GM19240 (cell line): ENCODE data around the gene TSPYL6.
"Not testable (repeated sequence)": the region's sequence is repeated elsewhere in the genome, so short reads cannot be mapped to it uniquely, and the experiment has no call there.

ENCODE experiments used
- DNase-seq: peaks from one replicate; pipeline ENCODE4 v3.0.0; 2011; ENCODE audit warnings: low spot score; ENCODE audit not compliant: insufficient read length

TSPYL6 gene

GRCh38 chr2:54256091-54256694 is at the start of gene TSPYL6:
TSPYL6 (minus strand) TSS chr2:54256229; CDS start chr2:54256151, 78 bp downstream.
- no peak for DNase-seq

GRCh38 chr2:54303631-54304030 is 47.6 kb upstream of the TSPYL6 start:
- DNase-seq, result no peak

- no peak for DNase-seq
These were observed 42.5 kb upstream of the TSPYL6 start for GRCh38 chr2:54298514-54298913.

GRCh38 chr2:54295911-54296310 is 39.9 kb upstream of the TSPYL6 start:
- no peak for DNase-seq

GRCh38 chr2:54294665-54295064 is 38.6 kb upstream of the TSPYL6 start:
- not testable (repeated sequence) for DNase-seq

GRCh38 chr2:54290356-54291025 is 34.5 kb upstream of the TSPYL6 start:
- DNase-seq, result no peak

- no peak for DNase-seq
These were observed 33.9 kb upstream of the TSPYL6 start for GRCh38 chr2:54289917-54290316.

- no peak for DNase-seq
These were observed 31.5 kb upstream of the TSPYL6 start for GRCh38 chr2:54287532-54287931.

- no peak for DNase-seq
These were observed 29.4 kb upstream of the TSPYL6 start for GRCh38 chr2:54285451-54285850.

GRCh38 chr2:54284826-54285225 is 28.8 kb upstream of the TSPYL6 start:
- DNase-seq, result no peak

- DNase-seq, result no peak
These were observed 23.4 kb upstream of the TSPYL6 start for GRCh38 chr2:54279385-54279784.

GRCh38 chr2:54275541-54275940 is 19.5 kb upstream of the TSPYL6 start:
- DNase-seq, result no peak

GRCh38 chr2:54274781-54275242 is 18.8 kb upstream of the TSPYL6 start:
- DNase-seq, result no peak

GRCh38 chr2:54271843-54272627 is 16.0 kb upstream of the TSPYL6 start:
- peak; percentile 3 for DNase-seq

- DNase-seq, result no peak
These were observed 15.2 kb upstream of the TSPYL6 start for GRCh38 chr2:54271189-54271588.

- DNase-seq, result no peak
These were observed 11.5 kb upstream of the TSPYL6 start for GRCh38 chr2:54267577-54267976.

- DNase-seq, result not testable (repeated sequence)
These were observed 9.1 kb upstream of the TSPYL6 start for GRCh38 chr2:54265081-54265480.

- no peak for DNase-seq
These were observed 6.2 kb upstream of the TSPYL6 start for GRCh38 chr2:54262015-54262765.

- DNase-seq, result no peak
These were observed 5.5 kb upstream of the TSPYL6 start for GRCh38 chr2:54261537-54261936.

- no peak for DNase-seq
These were observed 4.2 kb upstream of the TSPYL6 start for GRCh38 chr2:54260241-54260595.

- peak; percentile 19 for DNase-seq
These were observed 3.6 kb upstream of the TSPYL6 start for GRCh38 chr2:54259413-54260240.
